Nephron progenitor cell (in vitro differentiated cells): ENCODE measurements around the gene XPOT.

Experiments used
- DNase-seq: peaks from one replicate; pipeline ENCODE4 v3.0.0; 2021
- H3K27ac Mint-ChIP-seq: 2 replicates; pipeline ENCODE4 v1.8.0; 2021; ENCODE audit warnings: mild to moderate bottlenecking, moderate library complexity, mixed read lengths
- H3K27me3 Mint-ChIP-seq: 2 replicates; pipeline ENCODE4 v1.8.0; 2021; ENCODE audit warnings: mild to moderate bottlenecking, low read depth, mixed read lengths; ENCODE audit not compliant: poor library complexity
- H3K36me3 Mint-ChIP-seq: 2 replicates; pipeline ENCODE4 v1.8.0; 2021; ENCODE audit warnings: low read depth, mixed read lengths
- H3K4me1 Mint-ChIP-seq: 2 replicates; pipeline ENCODE4 v1.8.0; 2021; ENCODE audit warnings: mixed read lengths
- H3K4me3 Mint-ChIP-seq: 2 replicates; pipeline ENCODE4 v1.8.0; 2021; ENCODE audit warnings: mild to moderate bottlenecking, moderate library complexity, mixed read lengths
- H3K9me3 Mint-ChIP-seq: 2 replicates; pipeline ENCODE4 v1.8.0; 2021; ENCODE audit warnings: mild to moderate bottlenecking, moderate library complexity, mixed read lengths
- CTCF ChIP-seq: fragments of 200-600 bp; sonication (generic); IDR thresholded peaks from 2 replicates; pipeline ENCODE4 v1.5.0; 2021; ENCODE audit warnings: antibody characterized with exemption

The XPOT gene

GRCh38 chr12:64412459-64412858, 8.3 kb downstream of the XPOT start:
- Mint-ChIP-seq H3K27me3 (no peaks in the 10 kb centered on the region), H3K4me3 (no peak overlapping the region), H3K27ac (no peak overlapping the region), H3K9me3 (no peaks in the 10 kb centered on the region), H3K36me3 (peaks cover 61% of the 10 kb centered on the region), H3K4me1 (peaks cover 18% of the 10 kb centered on the region)
- DNase-seq = no peak
- TF ChIP-seq CTCF = no peak

- no peak for TF ChIP-seq CTCF
- peaks cover 4% of the 10 kb centered on the region for H3K4me1 Mint-ChIP-seq
- no peaks in the 10 kb centered on the region for H3K9me3 Mint-ChIP-seq
- peaks cover 71% of the 10 kb centered on the region for H3K36me3 Mint-ChIP-seq
- no peak for DNase-seq
- H3K27ac Mint-ChIP-seq = no peak overlapping the region
- H3K4me3 Mint-ChIP-seq = no peak overlapping the region
- H3K27me3 Mint-ChIP-seq = no peaks in the 10 kb centered on the region
Measured at GRCh38 chr12:64413884-64414283, 9.7 kb downstream of the XPOT start.

GRCh38 chr12:64418209-64418608, 14.0 kb downstream of the XPOT start:
- H3K27ac Mint-ChIP-seq = no peak overlapping the region
- H3K36me3 Mint-ChIP-seq = peaks cover 79% of the 10 kb centered on the region
- no peaks in the 10 kb centered on the region for H3K4me1 Mint-ChIP-seq

GRCh38 chr12:64419696-64420095, 15.5 kb downstream of the XPOT start:
- Mint-ChIP-seq H3K27ac (no peak overlapping the region), H3K4me1 (no peaks in the 10 kb centered on the region), H3K4me3 (no peak overlapping the region), H3K27me3 (no peaks in the 10 kb centered on the region), H3K36me3 (peaks cover 81% of the 10 kb centered on the region), H3K9me3 (no peaks in the 10 kb centered on the region)
- no peak for TF ChIP-seq CTCF
- DNase-seq = no peak

More at GRCh38 chr12:64418209-64418608, 14.0 kb downstream of the XPOT start:
- no peak for TF ChIP-seq CTCF
- no peak overlapping the region for H3K4me3 Mint-ChIP-seq
- H3K27me3 Mint-ChIP-seq = no peaks in the 10 kb centered on the region
- DNase-seq = no peak
- H3K9me3 Mint-ChIP-seq = no peaks in the 10 kb centered on the region

- no peak overlapping the region for H3K4me3 Mint-ChIP-seq
Measured at GRCh38 chr12:64427988-64428387, 23.8 kb downstream of the XPOT start.

More at GRCh38 chr12:64427988-64428387, 23.8 kb downstream of the XPOT start:
- Mint-ChIP-seq H3K9me3 (no peaks in the 10 kb centered on the region), H3K4me1 (no peaks in the 10 kb centered on the region), H3K27ac (no peak overlapping the region), H3K27me3 (no peaks in the 10 kb centered on the region), H3K36me3 (peaks cover 88% of the 10 kb centered on the region)
- TF ChIP-seq CTCF = no peak
- no peak for DNase-seq
